Measurements from ENCODE around the gene SNX7. TPM values are rescaled to one million over a fixed set of nuclear protein-coding genes. Genes with fewer than 3 reads are reported as not detected.

The SNX7 gene
- total and polyA plus RNA-seq, 10 donors = 2.3 to 11.5 (median 7.6) TPM

DNA sequence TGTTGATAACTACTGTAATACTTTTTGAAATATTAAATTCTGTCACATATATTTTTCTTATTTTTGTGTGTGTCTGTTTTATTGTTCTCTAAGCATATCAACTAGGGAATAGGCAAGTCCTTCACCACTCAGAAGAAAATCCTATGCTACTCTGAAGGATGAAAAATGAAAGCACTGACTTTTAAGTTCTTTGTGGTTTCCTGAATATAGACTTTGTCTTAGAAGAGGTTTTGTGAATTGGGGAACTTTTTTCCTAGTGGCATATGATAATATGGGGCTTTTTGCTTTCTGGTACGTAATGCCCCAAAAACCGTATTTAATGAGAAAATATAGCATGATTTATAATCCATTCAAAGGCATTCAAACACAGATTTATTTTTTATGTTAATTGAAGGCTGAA lies 136.0 kb downstream of the SNX7 start:
- intact Hi-C loops (cut with DNase I; ENCODE audit: low total_unique reads) = loop anchor here (10.0 kb wide), 1 partner anchor 387 kb away; no protein-coding TSS in a partner anchor

More for the DNA sequence above, 136.0 kb downstream of the SNX7 start:
- Histone ChIP-seq H3K27ac (no peak overlapping the region), H3K4me1 (no peaks in the 10 kb centered on the region), H3K36me3 (no peaks in the 10 kb centered on the region), H3K27me3 (replicated peaks in 1 of 7) (no peaks in the 10 kb centered on the region), H3K9me3 (no peaks in the 10 kb centered on the region), H3K4me3 (no peak overlapping the region)
- WGBS, 5 donors = 25 to 39% (median 35%) methylated on average over 2 of the region's 2 CpGs
- TF ChIP-seq POLR2A (IDR thresholded peaks at IDR 0.05) = no peak
- TF ChIP-seq, protein P1, sequence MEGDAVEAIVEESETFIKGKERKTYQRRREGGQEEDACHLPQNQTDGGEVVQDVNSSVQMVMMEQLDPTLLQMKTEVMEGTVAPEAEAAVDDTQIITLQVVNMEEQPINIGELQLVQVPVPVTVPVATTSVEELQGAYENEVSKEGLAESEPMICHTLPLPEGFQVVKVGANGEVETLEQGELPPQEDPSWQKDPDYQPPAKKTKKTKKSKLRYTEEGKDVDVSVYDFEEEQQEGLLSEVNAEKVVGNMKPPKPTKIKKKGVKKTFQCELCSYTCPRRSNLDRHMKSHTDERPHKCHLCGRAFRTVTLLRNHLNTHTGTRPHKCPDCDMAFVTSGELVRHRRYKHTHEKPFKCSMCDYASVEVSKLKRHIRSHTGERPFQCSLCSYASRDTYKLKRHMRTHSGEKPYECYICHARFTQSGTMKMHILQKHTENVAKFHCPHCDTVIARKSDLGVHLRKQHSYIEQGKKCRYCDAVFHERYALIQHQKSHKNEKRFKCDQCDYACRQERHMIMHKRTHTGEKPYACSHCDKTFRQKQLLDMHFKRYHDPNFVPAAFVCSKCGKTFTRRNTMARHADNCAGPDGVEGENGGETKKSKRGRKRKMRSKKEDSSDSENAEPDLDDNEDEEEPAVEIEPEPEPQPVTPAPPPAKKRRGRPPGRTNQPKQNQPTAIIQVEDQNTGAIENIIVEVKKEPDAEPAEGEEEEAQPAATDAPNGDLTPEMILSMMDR (IDR thresholded peaks at IDR 0.05 in 8 of 11, conservative IDR thresholded peaks at IDR 0.05 in 3 of 11) = no peak
- DNase-seq = no peak
